Type B pancreatic cell (in vitro differentiated cells): ENCODE results near the gene PDGFA. TPM values are rescaled to one million over a fixed set of nuclear protein-coding genes. Genes with fewer than 3 reads are reported as not detected.

Experiments
- DNase-seq: peaks from one replicate; pipeline ENCODE4 v3.0.0; 2021; ENCODE audit warnings: mixed read lengths; ENCODE audit not compliant: unreplicated experiment; ENCODE audit errors: extremely low spot score
- H3K27ac Mint-ChIP-seq: 2 replicates; pipeline ENCODE4 v1.8.0; 2021; ENCODE audit warnings: mild to moderate bottlenecking, mixed read lengths
- H3K27me3 Mint-ChIP-seq: 2 replicates; pipeline ENCODE4 v1.8.0; 2021; ENCODE audit warnings: mixed read lengths
- H3K36me3 Mint-ChIP-seq: 2 replicates; pipeline ENCODE4 v1.8.0; 2021; ENCODE audit warnings: mixed read lengths
- H3K4me1 Mint-ChIP-seq: one replicate; pipeline ENCODE4 v1.8.0; 2021; ENCODE audit warnings: mixed read lengths; ENCODE audit not compliant: unreplicated experiment
- H3K4me3 Mint-ChIP-seq: 2 replicates; pipeline ENCODE4 v1.8.0; 2021; ENCODE audit warnings: mild to moderate bottlenecking, mixed read lengths
- H3K9me3 Mint-ChIP-seq: 2 replicates; pipeline ENCODE4 v1.8.0; 2021; ENCODE audit warnings: mixed read lengths
- CTCF ChIP-seq: fragments of 200-600 bp; sonication (generic); conservative IDR thresholded peaks from 2 replicates; pipeline ENCODE4 v1.5.0; 2021; ENCODE audit warnings: antibody characterized with exemption, mild to moderate bottlenecking
- total RNA-seq: library from RNA; stranded (reverse); gene quantifications from 2 replicates; pipeline ENCODE4 v1.2.1, GENCODE V29; 2021; ENCODE audit warnings: low replicate concordance

The PDGFA gene
- total RNA-seq, 1 donor from 2014 or later, result 28.1 TPM

- H3K27ac Mint-ChIP-seq, result no peak overlapping the region
- H3K27me3 Mint-ChIP-seq, result no peaks in the 10 kb centered on the region
- H3K4me3 Mint-ChIP-seq, result no peak overlapping the region
- peaks cover 8% of the 10 kb centered on the region for H3K36me3 Mint-ChIP-seq
- no peak for TF ChIP-seq CTCF
- no peaks in the 10 kb centered on the region for H3K4me1 Mint-ChIP-seq
- DNase-seq, result no peak
- peaks cover 15% of the 10 kb centered on the region for H3K9me3 Mint-ChIP-seq
Observed at GRCh38 chr7:471866-472639, 47.6 kb downstream of the PDGFA start.

- Mint-ChIP-seq H3K4me3 (no peak overlapping the region), H3K27me3 (no peaks in the 10 kb centered on the region), H3K4me1 (no peaks in the 10 kb centered on the region), H3K27ac (no peak overlapping the region), H3K9me3 (peaks cover 15% of the 10 kb centered on the region), H3K36me3 (peaks cover 8% of the 10 kb centered on the region)
- DNase-seq, result no peak
- TF ChIP-seq CTCF, result no peak
Observed at GRCh38 chr7:471191-471865, 48.3 kb downstream of the PDGFA start.

GRCh38 chr7:469563-469961 is 50.1 kb downstream of the PDGFA start:
- no peak for TF ChIP-seq CTCF
- H3K27ac Mint-ChIP-seq, result no peak overlapping the region
- peaks cover 15% of the 10 kb centered on the region for H3K9me3 Mint-ChIP-seq
- H3K4me3 Mint-ChIP-seq, result no peak overlapping the region
- DNase-seq, result no peak
- H3K27me3 Mint-ChIP-seq, result no peaks in the 10 kb centered on the region
- H3K4me1 Mint-ChIP-seq, result peaks cover 7% of the 10 kb centered on the region
- peaks cover 8% of the 10 kb centered on the region for H3K36me3 Mint-ChIP-seq

- Mint-ChIP-seq H3K4me1 (peaks cover 7% of the 10 kb centered on the region), H3K27ac (peak overlapping the region; percentile 70), H3K27me3 (no peaks in the 10 kb centered on the region), H3K4me3 (no peak overlapping the region), H3K36me3 (peaks cover 8% of the 10 kb centered on the region), H3K9me3 (peaks cover 15% of the 10 kb centered on the region)
- DNase-seq, result no peak
- no peak for TF ChIP-seq CTCF
Observed at GRCh38 chr7:468681-469562, 50.7 kb downstream of the PDGFA start.

- DNase-seq, result no peak
- no peak for TF ChIP-seq CTCF
- peaks cover 7% of the 10 kb centered on the region for H3K4me1 Mint-ChIP-seq
- H3K9me3 Mint-ChIP-seq, result peaks cover 15% of the 10 kb centered on the region
- H3K27me3 Mint-ChIP-seq, result no peaks in the 10 kb centered on the region
- no peak overlapping the region for H3K4me3 Mint-ChIP-seq
- H3K36me3 Mint-ChIP-seq, result peaks cover 8% of the 10 kb centered on the region
- H3K27ac Mint-ChIP-seq, result peak overlapping the region; percentile 70
Observed at GRCh38 chr7:467856-468545, 51.6 kb downstream of the PDGFA start.
